ENCODE data around the gene FBXW8.

FBXW8 gene

GRCh38 chr12:116977465-116978380, 67.0 kb downstream of the FBXW8 start:
- H3K27ac ChIP-seq: no peak overlapping the region
- ChIA-PET CTCF (interaction anchor here (0.6 kb wide), 2 partner anchors 156 to 1046 kb away, joined by 4 read pairs; no protein-coding TSS in a partner anchor), POLR2A (ENCODE audit: low non-redundant PET) (no interaction called here)
- DNase-seq (ENCODE audit: low spot score): no peak
- TF ChIP-seq, protein P1, sequence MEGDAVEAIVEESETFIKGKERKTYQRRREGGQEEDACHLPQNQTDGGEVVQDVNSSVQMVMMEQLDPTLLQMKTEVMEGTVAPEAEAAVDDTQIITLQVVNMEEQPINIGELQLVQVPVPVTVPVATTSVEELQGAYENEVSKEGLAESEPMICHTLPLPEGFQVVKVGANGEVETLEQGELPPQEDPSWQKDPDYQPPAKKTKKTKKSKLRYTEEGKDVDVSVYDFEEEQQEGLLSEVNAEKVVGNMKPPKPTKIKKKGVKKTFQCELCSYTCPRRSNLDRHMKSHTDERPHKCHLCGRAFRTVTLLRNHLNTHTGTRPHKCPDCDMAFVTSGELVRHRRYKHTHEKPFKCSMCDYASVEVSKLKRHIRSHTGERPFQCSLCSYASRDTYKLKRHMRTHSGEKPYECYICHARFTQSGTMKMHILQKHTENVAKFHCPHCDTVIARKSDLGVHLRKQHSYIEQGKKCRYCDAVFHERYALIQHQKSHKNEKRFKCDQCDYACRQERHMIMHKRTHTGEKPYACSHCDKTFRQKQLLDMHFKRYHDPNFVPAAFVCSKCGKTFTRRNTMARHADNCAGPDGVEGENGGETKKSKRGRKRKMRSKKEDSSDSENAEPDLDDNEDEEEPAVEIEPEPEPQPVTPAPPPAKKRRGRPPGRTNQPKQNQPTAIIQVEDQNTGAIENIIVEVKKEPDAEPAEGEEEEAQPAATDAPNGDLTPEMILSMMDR (conservative IDR thresholded peaks at IDR 0.05; ENCODE audit: low read depth): no peak

GRCh38 chr12:116978791-116979508, 68.2 kb downstream of the FBXW8 start:
- CTCF ChIA-PET: interaction anchor here (0.6 to 0.7 kb wide), 2 partner anchors 876 to 1907 kb away, joined by 4 to 7 read pairs; no protein-coding TSS in a partner anchor
- no peak overlapping the region for H3K27ac ChIP-seq
- DNase-seq (ENCODE audit: low spot score): no peak
- POLR2A ChIA-PET (ENCODE audit: low non-redundant PET): no interaction called here
- TF ChIP-seq, protein P1 (conservative IDR thresholded peaks at IDR 0.05; ENCODE audit: low read depth): no peak

DNA sequence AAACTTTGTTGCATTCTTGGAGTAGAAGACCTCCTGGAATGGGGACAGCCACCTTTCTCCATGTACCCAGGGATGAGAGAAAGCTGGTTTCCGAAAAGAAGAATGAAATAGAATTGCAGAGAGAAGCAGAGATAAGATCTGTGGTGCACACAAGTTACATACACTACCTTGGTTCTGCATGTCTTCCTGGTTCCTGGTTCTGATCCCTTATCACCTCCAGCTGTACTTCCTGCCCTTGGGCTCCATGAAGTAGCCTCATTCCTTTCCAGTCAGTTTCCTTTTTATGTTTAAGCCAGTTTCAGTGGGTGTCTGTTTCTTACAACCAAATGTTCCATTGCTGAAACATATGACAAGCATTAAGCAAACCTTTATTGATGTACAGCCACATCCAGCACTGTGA, 69.3 kb downstream of the FBXW8 start:
- POLR2A ChIA-PET (ENCODE audit: low non-redundant PET): no interaction called here
- no peak overlapping the region for H3K27ac ChIP-seq

GRCh38 chr12:116982791-116983411, 72.2 kb downstream of the FBXW8 start:
- TF ChIP-seq, protein P1 (conservative IDR thresholded peaks at IDR 0.05; ENCODE audit: low read depth): no peak
- DNase-seq (ENCODE audit: low spot score): no peak
- H3K27ac ChIP-seq: no peak overlapping the region
- ChIA-PET CTCF (no interaction called here), POLR2A (ENCODE audit: low non-redundant PET) (no interaction called here)

More for the DNA sequence above, 69.3 kb downstream of the FBXW8 start:
- TF ChIP-seq, protein P1 (conservative IDR thresholded peaks at IDR 0.05; ENCODE audit: low read depth): no peak
- CTCF ChIA-PET: interaction anchor here (0.7 kb wide), 1 partner anchor 34 kb away, joined by 3 read pairs; no protein-coding TSS in a partner anchor
- DNase-seq (ENCODE audit: low spot score): no peak

- POLR2A ChIA-PET (ENCODE audit: low non-redundant PET): no interaction called here
- CTCF ChIA-PET: no interaction called here
- no peak for DNase-seq (ENCODE audit: low spot score)
- TF ChIP-seq, protein P1 (conservative IDR thresholded peaks at IDR 0.05; ENCODE audit: low read depth): no peak
- no peak overlapping the region for H3K27ac ChIP-seq
Observed at GRCh38 chr12:116984098-116984497, 73.3 kb downstream of the FBXW8 start.

DNA sequence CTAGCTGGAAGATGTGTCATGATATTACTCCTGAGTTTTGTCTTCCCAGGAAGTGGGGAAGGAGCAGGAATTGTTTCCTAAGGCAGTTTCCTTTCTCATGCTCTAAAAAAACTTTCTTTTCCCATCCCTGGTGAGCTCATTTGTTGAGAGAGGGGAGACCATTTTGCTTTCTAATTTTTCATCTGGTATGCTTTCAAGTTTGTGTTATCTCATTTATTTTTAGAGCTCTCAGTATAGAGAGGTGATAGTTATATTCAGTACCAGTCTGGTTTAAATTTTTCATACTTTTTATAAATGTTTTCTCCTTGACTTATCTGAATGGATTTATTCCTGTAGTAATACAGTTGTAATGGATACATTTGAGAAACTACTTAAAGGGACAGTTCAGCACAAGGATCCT, 79.6 kb downstream of the FBXW8 start:
- POLR2A ChIA-PET (ENCODE audit: low non-redundant PET): no interaction called here
- CTCF ChIA-PET: no interaction called here
- TF ChIP-seq, protein P1 (conservative IDR thresholded peaks at IDR 0.05; ENCODE audit: low read depth): no peak
- no peak for DNase-seq (ENCODE audit: low spot score)
- no peak overlapping the region for H3K27ac ChIP-seq

All from RWPE1 (cell line).